GM19035 (cell line): ENCODE measurements around the gene CCL3.
A peak's percentile ranks its signal among the peaks of the same experiment; 100 is the strongest.
"Not testable (repeated sequence)": the region's sequence is repeated elsewhere in the genome, so short reads cannot be mapped to it uniquely, and the experiment has no call there.

Experiments used
- ATAC-seq: cut with Tn5 transposase; IDR thresholded peaks from one replicate; pipeline ENCODE4 v1.9.1; 2021; ENCODE audit not compliant: unreplicated experiment

Gene CCL3

GRCh38 chr17:36087897-36088572 lies 1.9 kb downstream of the CCL3 start:
- ATAC-seq = not testable (repeated sequence)

DNA sequence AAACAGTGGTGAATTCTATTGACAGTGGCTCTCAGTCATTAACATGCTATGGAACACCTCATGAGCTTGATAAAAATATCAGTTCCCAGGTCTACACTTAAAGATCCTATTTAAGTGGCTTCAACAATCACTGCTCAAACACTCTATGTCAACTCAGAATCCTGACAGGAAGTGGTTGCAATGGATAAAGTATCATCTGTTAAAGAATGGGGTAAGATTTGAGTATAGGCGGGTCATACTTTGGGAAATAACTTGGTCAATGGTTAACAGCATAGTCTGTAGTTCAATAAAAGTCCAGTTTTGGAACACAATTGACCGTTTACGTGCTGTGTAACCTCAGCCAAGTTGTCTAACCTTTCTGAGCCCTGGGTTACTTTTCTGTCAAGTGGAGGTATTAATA lies 2.5 kb downstream of the CCL3 start:
- not testable (repeated sequence) for ATAC-seq

DNA sequence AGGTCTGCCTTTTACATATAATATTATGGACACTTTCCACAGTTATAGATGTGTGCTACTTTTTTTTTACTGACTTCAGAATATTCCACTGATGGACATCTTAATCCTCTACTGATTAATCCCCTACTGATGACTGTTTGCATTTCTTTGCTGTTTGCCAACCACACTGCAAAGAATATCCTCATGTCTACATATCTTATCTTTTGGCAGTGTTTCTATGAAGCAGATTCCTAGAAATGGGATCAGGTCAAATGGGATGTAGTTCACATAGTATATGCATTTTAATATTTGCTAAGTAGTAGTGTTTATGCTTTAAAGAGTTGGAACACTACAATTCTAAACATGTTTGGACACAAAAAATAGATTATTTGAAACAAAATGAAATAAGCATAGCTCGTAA lies 3.2 kb downstream of the CCL3 start:
- ATAC-seq = no peak

- ATAC-seq = no peak
These were observed 4.2 kb downstream of the CCL3 start for GRCh38 chr17:36085765-36086164.

DNA sequence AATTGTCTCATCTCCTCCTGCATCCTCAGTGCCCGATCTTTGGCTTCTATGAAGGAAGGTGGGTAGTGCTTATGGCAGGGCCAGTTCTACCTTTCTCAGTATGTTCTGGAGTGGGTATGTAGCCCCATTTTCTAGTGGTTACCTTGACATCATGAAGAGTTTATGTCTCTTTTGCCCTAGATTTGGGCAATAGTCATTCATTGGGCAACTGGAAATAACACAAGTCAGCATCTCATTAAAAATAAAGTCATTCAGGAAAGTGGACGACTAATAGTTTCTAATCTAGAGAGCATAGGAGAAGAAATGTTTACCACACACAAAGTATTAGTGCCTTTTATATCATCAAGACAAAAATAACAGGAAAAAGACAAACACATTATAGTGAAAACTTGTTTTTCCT lies 6.3 kb downstream of the CCL3 start:
- not testable (repeated sequence) for ATAC-seq

DNA sequence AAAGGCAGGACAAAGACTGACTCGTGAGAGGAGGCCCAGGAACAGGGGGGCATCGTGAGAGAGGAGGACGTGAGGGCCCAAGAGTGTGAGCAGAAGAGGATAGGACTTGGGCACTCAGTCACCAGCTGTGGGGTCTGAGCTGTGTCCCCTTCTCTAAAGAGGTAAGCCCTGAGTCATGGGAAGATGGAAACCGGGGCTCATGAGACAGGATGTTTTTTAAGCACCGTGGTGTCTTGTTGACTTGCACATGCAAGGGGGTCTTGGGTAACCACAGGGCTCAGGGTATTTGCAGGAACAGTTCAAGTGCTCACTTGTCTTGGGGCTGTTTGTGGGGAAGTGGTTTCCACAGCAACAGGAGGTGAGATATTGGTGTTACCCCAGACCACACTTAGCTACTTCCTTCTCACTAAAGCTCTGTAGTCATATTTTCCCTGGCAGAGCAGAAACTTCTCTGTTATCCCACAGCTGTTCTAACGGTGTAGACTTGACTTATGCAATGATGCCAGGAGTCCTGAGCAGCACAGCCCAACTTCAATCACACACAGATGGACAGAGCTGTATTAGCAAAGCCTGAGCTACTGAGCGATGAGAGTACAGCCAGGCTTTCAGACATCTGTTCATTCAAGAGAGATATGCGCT lies 7.3 kb downstream of the CCL3 start:
- ATAC-seq = peak; percentile 69

DNA sequence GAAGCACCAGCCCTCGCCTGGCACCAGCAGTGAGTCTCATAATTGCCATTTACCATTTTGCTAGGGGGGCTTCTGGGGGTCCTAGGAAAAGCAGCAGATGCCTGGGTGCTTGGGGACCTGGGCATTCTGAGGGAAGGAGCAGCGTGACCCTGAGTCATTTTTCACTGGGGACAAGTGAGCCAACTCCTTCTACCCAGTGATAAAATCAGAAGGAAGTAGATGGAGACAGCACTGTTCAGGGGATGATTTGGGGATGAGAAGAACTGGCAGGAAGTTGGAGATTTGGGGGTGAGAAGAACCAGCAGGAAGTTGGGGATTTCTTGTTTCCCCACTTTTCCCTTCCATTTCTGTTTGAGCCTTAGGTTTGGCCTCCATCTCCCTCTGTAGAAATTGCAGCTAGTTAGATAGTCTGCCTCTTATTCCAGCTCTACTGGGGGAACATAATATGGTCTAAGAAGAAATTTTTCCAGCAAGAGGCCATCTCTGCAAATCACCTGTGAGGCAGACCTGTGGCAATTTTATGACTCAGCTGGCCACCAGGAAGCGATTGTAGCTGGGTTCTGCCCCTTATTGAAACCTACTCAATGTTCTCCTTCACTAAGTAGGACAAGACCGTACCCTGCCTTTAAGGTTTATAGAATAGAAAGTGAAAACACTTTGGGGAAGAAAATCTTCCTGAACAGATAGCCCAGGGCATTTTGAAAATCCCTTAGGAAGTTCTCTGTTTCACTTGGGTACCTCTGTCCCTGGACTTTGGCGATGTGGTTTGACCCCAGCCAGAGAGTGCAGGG lies 8.1 kb downstream of the CCL3 start:
- ATAC-seq = peak; percentile 34

DNA sequence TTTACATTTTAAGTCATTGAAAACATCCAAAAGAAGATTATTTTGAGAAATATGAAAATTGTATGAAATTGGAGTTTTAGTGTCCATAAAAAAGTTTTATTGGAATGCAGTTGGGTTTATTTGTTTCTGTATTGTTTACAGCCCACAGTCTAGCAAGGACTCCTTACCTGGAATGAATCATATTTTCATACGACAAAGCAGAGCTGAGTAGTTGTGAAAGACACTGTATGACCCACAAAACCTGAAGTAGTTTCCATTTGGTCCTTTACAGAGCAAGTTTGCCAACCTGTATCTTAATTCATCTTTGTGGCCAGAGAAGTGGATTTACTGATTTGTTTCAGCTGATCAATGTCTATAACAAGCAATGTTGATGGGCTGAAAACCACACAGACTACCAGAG lies 15.6 kb downstream of the CCL3 start:
- no peak for ATAC-seq

DNA sequence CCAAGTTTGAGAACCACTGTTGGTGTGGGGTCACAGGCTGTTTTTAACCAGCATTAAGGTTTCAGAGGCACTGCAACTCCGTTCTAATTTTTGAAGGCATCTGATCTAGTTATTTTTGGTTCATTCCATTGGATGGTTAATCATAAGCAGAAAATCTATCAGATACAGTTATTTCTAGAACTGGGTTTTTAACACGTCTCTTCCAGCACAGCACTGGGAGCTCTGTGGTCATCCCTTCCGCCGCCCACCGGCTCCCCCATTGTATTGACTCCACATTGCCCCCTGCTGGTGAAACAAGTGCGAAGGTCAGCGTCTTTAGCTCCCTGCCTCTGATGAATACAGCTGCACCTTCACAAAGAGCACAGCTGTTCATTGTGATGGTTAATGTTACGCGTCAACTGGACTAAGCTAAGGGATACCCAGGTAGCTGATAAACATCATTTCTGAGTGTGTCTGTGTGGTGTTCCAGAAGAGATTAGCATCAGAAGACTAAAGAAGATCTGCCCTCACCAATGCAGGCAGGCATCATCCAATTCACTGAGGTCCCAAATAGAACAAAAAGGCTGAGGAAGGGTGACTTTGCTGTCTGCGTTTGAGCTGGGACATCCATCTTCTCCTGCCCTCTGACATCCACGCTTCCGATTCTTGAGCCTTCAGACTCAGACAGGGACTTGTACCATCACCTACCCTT lies 17.4 kb downstream of the CCL3 start:
- no peak for ATAC-seq

- ATAC-seq = no peak
These were observed 18.2 kb downstream of the CCL3 start for GRCh38 chr17:36071751-36072150.

- ATAC-seq = no peak
These were observed 19.5 kb downstream of the CCL3 start for GRCh38 chr17:36070427-36070826.

- ATAC-seq = no peak
These were observed 20.8 kb downstream of the CCL3 start for GRCh38 chr17:36069136-36069535.

- ATAC-seq = no peak
These were observed 21.4 kb downstream of the CCL3 start for GRCh38 chr17:36068524-36068923.

- no peak for ATAC-seq
These were observed 23.5 kb downstream of the CCL3 start for GRCh38 chr17:36066365-36066985.

- no peak for ATAC-seq
These were observed 26.0 kb downstream of the CCL3 start, which contains the start of gene CCL18 for GRCh38 chr17:36063786-36064541. Gene CCL18 (plus strand): TSS chr17:36064272. CDS start chr17:36064343, 71 bp downstream.

GRCh38 chr17:36060816-36061215 lies 29.1 kb downstream of the CCL3 start:
- ATAC-seq = no peak

DNA sequence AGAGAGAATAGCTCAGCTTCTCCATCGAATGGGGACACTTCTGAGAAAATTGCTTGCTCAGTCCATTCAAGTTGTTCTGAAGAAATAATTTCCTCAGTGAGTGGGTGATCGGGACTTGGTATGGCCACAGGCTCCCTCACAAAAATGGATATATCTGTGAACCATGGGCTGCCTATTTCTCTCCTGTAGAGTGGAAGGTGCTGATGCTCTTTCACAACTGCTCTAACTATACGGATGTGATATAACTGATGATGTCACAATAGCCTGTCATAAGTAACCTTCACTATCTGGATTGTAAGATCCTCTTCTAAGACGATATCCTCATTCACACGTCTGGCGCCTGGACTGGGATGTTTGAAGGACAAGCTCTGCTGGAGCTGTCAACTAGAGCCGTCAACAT lies 30.5 kb downstream of the CCL3 start:
- ATAC-seq = no peak

GRCh38 chr17:36057911-36058310 lies 32.0 kb downstream of the CCL3 start:
- ATAC-seq = no peak

DNA sequence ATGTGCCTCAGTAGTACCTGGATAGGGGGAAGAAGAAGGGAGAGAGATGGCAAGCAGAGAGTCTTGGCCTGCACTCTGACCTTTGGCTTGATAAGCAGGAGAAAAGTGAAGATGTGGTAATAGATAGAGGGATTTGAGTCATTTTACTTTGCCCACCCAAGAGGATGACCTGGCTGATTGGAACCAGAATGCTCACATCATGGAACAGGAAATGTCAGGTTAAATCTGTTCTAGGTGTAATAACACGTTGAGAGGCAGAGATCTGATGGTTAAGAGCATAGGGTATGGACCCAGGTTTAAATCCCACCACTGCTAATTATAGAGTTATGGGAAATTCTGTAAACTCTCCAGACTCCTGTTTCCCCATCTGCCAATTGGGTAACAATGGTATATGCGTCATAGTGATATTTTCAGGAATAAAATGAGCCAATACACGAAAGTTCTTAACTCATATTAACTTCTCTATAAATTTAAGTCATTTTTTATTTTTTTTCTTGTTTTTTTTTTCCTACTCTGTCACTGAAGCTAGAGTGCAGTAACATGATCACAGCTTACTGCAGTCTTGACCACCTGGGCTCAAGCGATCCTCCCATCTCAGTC lies 33.9 kb downstream of the CCL3 start:
- ATAC-seq = no peak

- ATAC-seq = no peak
These were observed 34.8 kb downstream of the CCL3 start for GRCh38 chr17:36055171-36055570.
